GM12878 (cell line): ENCODE measurements around the gene TSPAN12.

Experiments
- CHD1 ChIP-seq: IDR thresholded peaks from 2 replicates; pipeline ENCODE4 v1.6.1; 2012; ENCODE audit warnings: low read depth, low read length, improper control_type of control experiment
- JUND ChIP-seq: IDR thresholded peaks from 2 replicates; pipeline ENCODE4 v1.6.1; 2012; ENCODE audit warnings: low read depth, mild to moderate bottlenecking, low read length, improper control_type of control experiment, moderate library complexity
- POLR2AphosphoS5 ChIP-seq: IDR thresholded peaks from 2 replicates; pipeline ENCODE4 v1.6.1; 2011; ENCODE audit warnings: mild to moderate bottlenecking, low read length, inconsistent platforms
- SUZ12 ChIP-seq: fragments of 200-600 bp; sonication (generic); IDR thresholded peaks from one replicate; pipeline ENCODE4 v1.6.1; 2018; ENCODE audit warnings: antibody characterized with exemption, mild to moderate bottlenecking; ENCODE audit not compliant: unreplicated experiment
- YBX1 ChIP-seq: fragments of 450-650 bp; IDR thresholded peaks from 2 replicates; pipeline ENCODE4 v1.6.1; 2016; ENCODE audit warnings: antibody characterized with exemption

- TF ChIP-seq CHD1 (no peak), POLR2AphosphoS5 (no peak), SUZ12 (no peak), JUND (0 out of 2 replicates have a peak, but pooled peaks have one; percentile 12), YBX1 (no peak)
These were observed 97.9 kb downstream of the TSPAN12 start for GRCh38 chr7:120760050-120760449.
